Sigmoid colon (tissue), 7 donors: Measurements from ENCODE around the gene CAPN1. TPM values are rescaled to one million over a fixed set of nuclear protein-coding genes. Genes with fewer than 3 reads are reported as not detected.
A peak's percentile ranks its signal among the peaks of the same experiment; 100 is the strongest.

Experiments used
- DNase-seq: peaks from one replicate; pipeline ENCODE4 v3.0.0-alpha.2; 2019
- H3K27ac ChIP-seq, 4 donors: fragments of 200-600 bp; sonication (generic); one replicate each; pipeline ENCODE4 v1.5.1; 2016 to 2019; ENCODE audit warnings: mild to moderate bottlenecking in 1 of 4
- H3K27me3 ChIP-seq, 3 donors: fragments of 200-600 bp; sonication (generic); one replicate each; pipeline ENCODE4 v1.5.1; 2019; ENCODE audit warnings: mild to moderate bottlenecking in 1 of 3
- H3K36me3 ChIP-seq, 4 donors: fragments of 200-600 bp; sonication (generic); one replicate each; pipeline ENCODE4 v1.5.1; 2016 to 2019
- H3K4me1 ChIP-seq, 4 donors: fragments of 200-600 bp; sonication (generic); one replicate each; pipeline ENCODE4 v1.5.1; 2017 to 2019
- H3K4me3 ChIP-seq, 4 donors: fragments of 200-600 bp; sonication (generic); one replicate each; pipeline ENCODE4 v1.5.1; 2017 to 2019; ENCODE audit warnings: mild to moderate bottlenecking in 2 of 4, moderate library complexity in 1 of 4
- H3K9me3 ChIP-seq, 4 donors: fragments of 200-600 bp in 3 of 4; sonication (generic) in 3 of 4; one replicate each; pipeline versions ENCODE4 v1.5.1 to v1.6.1; 2013 to 2019
- EP300 ChIP-seq, 4 donors: sonication (generic); formaldehyde crosslinking; IDR thresholded peaks; one replicate each; pipeline ENCODE4 v1.6.1; 2017; ENCODE audit warnings: antibody characterized with exemption in 4 of 4
- POLR2A ChIP-seq, 2 donors: fragments of 450-650 bp; IDR thresholded peaks; one replicate each; pipeline ENCODE4 v1.6.1; 2016; ENCODE audit warnings: antibody characterized with exemption in 2 of 2, mild to moderate bottlenecking in 2 of 2, moderate library complexity in 2 of 2
- POLR2AphosphoS5 ChIP-seq, 4 donors: sonication (generic); formaldehyde crosslinking; IDR thresholded peaks; one replicate each; pipeline ENCODE4 v1.6.1; 2017; ENCODE audit warnings: antibody characterized with exemption in 4 of 4
- WGBS, 2 donors: extraction: QIAGEN DNeasy Blood & Tissue Kit; methylation state at CpG; one replicate each; pipeline ENCODE4 v1.1.7; 2013; 5-methylcytosine and 5-hydroxymethylcytosine counted together
- intact Hi-C: fragments of 100-400 bp; cut with DNase I; formaldehyde crosslinking; loops from one replicate; pipeline ENCODE4 v1.15.1; 2023
- polyA plus RNA-seq, 3 donors: library from polyadenylated mRNA; stranded (reverse); fragments of 200-250 nt; gene quantifications; one replicate each; pipeline ENCODE4 v1.2.3, GENCODE V29; 2013
- total RNA-seq, 4 donors: library from RNA; depleted of rRNA; stranded (reverse); fragments of >200 nt; gene quantifications; one replicate each; pipeline ENCODE4 v1.1.0, GENCODE V29; 2016
- TF ChIP-seq, protein P1 (sequence below), 4 experiments: fragments of 450-650 bp in 3 of 4; fragments of 200-600 bp in 1 of 4; IDR thresholded peaks; one replicate each; pipeline ENCODE4 v1.5.1; 2016 to 2019; ENCODE audit warnings: antibody characterized with exemption in 4 of 4, mild to moderate bottlenecking in 3 of 4, moderate library complexity in 2 of 4
- donor health status: healthy with polysubstance abuse.
- donor health status: Bipolar disorder and iron deficiency.
- donor health status: healthy.

CAPN1 gene
- total and polyA plus RNA-seq, 7 donors = 84.5 to 245 (median 156) TPM

GRCh38 chr11:65207918-65208784 is 26.4 kb downstream of the CAPN1 start:
- H3K27me3 ChIP-seq = no peaks in the 10 kb centered on the region
- H3K36me3 ChIP-seq = peaks cover 40 to 92% (median 65%) of the 10 kb centered on the region in 4 donors
- H3K4me1 ChIP-seq = no peaks in the 10 kb centered on the region
- H3K27ac ChIP-seq = no peak overlapping the region
- H3K4me3 ChIP-seq = no peak overlapping the region
- intact Hi-C loops = loop anchor here (10.0 kb wide), 1 partner anchor 47 kb away; no protein-coding TSS in a partner anchor
- WGBS, 2 donors = 80 to 89% methylated on average over 16 of the region's 16 CpGs
- DNase-seq = no peak
- no peak for TF ChIP-seq EP300 (IDR thresholded peaks at IDR 0.05)
- no peak for TF ChIP-seq POLR2A (IDR thresholded peaks at IDR 0.05)
- no peak for TF ChIP-seq POLR2AphosphoS5 (IDR thresholded peaks at IDR 0.05)
- no peaks in the 10 kb centered on the region for H3K9me3 ChIP-seq

DNA sequence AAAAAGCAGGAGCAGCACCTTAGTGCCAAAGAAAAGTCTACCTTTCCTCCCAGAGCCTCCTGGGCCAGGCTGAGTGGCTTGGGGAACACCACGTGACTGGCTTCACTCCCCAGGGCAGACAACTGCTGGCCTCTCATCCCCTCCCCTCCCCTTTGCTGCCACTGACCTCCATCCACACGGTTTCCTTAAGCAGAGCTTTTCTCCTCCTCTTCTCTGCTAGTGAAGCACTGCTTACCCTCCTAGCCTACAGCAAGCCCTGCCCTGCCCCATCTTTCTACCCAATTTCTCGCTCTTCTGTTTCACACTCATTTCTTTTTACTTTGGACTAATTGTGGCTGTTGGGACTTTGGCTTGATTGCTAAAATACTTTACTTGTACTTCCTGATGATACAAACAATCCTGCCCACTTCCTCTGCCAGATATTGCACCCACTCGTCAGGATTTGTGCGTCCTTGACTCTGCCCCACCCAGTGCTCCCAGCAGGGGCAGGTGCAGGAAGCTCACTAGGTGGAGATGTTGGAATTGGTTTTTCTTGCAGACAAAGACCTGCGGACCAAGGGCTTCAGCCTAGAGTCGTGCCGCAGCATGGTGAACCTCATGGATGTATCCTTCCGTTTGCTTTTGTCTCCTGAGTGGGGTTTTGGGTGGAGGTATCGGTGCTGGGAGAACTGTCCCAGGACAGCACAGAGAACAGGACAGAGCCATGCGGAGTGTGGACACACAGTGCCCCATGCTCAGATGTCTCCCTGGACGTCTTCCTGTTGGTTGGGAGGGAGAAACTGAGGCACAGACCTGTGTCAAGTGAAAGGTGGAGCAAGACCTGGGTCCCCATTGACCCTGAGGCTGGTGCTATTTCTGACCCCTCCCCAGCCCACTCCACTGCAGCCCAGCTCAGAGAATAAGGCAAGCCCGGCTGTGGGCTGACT is 27.3 kb downstream of the CAPN1 start:
- H3K4me1 ChIP-seq = no peaks in the 10 kb centered on the region

DNA sequence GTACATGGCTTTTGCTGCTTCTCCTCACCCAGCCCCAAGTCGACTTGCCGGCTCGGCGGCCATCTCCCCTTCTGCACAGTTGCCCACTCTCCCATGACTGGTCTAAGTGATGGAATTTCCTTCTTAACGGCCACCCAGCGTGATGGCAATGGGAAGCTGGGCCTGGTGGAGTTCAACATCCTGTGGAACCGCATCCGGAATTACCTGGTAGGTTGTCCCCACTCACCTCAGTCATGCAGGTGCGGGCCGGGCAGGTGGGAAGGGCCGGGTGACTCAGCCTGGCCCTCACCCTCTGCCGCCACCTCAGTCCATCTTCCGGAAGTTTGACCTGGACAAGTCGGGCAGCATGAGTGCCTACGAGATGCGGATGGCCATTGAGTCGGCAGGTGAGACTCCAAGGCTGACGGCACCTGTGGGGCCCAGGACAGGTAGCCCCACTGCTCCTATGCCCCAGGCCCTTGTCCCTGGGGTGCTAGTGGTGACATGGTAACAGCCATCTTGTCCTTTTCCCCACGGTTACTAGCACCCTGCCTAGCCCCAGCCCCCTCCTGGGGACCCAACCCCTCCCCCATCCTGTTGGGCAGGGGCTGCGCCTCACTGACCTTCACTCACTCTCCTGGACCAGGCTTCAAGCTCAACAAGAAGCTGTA is 28.1 kb downstream of the CAPN1 start:
- Histone ChIP-seq H3K36me3 (peaks cover 40 to 75% (median 61%) of the 10 kb centered on the region in 4 donors), H3K9me3 (no peaks in the 10 kb centered on the region), H3K4me1 (no peaks in the 10 kb centered on the region), H3K27me3 (no peaks in the 10 kb centered on the region), H3K4me3 (no peak overlapping the region), H3K27ac (no peak overlapping the region)
- TF ChIP-seq POLR2A (IDR thresholded peaks at IDR 0.05) = no peak
- TF ChIP-seq, protein P1, sequence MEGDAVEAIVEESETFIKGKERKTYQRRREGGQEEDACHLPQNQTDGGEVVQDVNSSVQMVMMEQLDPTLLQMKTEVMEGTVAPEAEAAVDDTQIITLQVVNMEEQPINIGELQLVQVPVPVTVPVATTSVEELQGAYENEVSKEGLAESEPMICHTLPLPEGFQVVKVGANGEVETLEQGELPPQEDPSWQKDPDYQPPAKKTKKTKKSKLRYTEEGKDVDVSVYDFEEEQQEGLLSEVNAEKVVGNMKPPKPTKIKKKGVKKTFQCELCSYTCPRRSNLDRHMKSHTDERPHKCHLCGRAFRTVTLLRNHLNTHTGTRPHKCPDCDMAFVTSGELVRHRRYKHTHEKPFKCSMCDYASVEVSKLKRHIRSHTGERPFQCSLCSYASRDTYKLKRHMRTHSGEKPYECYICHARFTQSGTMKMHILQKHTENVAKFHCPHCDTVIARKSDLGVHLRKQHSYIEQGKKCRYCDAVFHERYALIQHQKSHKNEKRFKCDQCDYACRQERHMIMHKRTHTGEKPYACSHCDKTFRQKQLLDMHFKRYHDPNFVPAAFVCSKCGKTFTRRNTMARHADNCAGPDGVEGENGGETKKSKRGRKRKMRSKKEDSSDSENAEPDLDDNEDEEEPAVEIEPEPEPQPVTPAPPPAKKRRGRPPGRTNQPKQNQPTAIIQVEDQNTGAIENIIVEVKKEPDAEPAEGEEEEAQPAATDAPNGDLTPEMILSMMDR (IDR thresholded peaks at IDR 0.05) = no peak
- TF ChIP-seq POLR2AphosphoS5 (IDR thresholded peaks at IDR 0.05) = no peak
- TF ChIP-seq EP300 (IDR thresholded peaks at IDR 0.05) = no peak
- intact Hi-C loops = loop anchor here (10.0 kb wide), 1 partner anchor 45 kb away; no protein-coding TSS in a partner anchor
- peak; percentile 50 for DNase-seq
- WGBS, 2 donors = 88 to 95% methylated on average over 20 of the region's 20 CpGs

More for the DNA sequence above, 27.3 kb downstream of the CAPN1 start:
- Histone ChIP-seq H3K4me3 (no peak overlapping the region), H3K27me3 (no peaks in the 10 kb centered on the region), H3K9me3 (no peaks in the 10 kb centered on the region), H3K36me3 (peaks cover 40 to 83% (median 62%) of the 10 kb centered on the region in 4 donors), H3K27ac (no peak overlapping the region)
- WGBS, 2 donors = 34 to 70% methylated on average over 13 of the region's 13 CpGs
- TF ChIP-seq POLR2A (IDR thresholded peaks at IDR 0.05) (no peak), EP300 (IDR thresholded peaks at IDR 0.05) (no peak), POLR2AphosphoS5 (IDR thresholded peaks at IDR 0.05) (no peak)
- TF ChIP-seq, protein P1 (IDR thresholded peaks at IDR 0.05) = no peak
- peak; percentile 40 for DNase-seq
- intact Hi-C loops = loop anchor here (10.0 kb wide), 1 partner anchor 46 kb away; no protein-coding TSS in a partner anchor

GRCh38 chr11:65210361-65210731 is 28.6 kb downstream of the CAPN1 start:
- H3K9me3 ChIP-seq = no peaks in the 10 kb centered on the region
- H3K27me3 ChIP-seq = no peaks in the 10 kb centered on the region
- peaks cover 35 to 70% (median 58%) of the 10 kb centered on the region in 4 donors for H3K36me3 ChIP-seq
- TF ChIP-seq POLR2A (IDR thresholded peaks at IDR 0.05) (no peak), EP300 (IDR thresholded peaks at IDR 0.05) (no peak), POLR2AphosphoS5 (IDR thresholded peaks at IDR 0.05) (no peak)
- TF ChIP-seq, protein P1 (IDR thresholded peaks at IDR 0.05) = no peak
- WGBS, 2 donors = 88% methylated on average over 14 of the region's 14 CpGs
- no peak overlapping the region for H3K4me3 ChIP-seq
- H3K27ac ChIP-seq = no peak overlapping the region
- DNase-seq = peak; percentile 55
- intact Hi-C loops = no loop called here
- H3K4me1 ChIP-seq = no peaks in the 10 kb centered on the region
